ENCODE data around the gene ADAMTSL2.

The ADAMTSL2 gene

DNA sequence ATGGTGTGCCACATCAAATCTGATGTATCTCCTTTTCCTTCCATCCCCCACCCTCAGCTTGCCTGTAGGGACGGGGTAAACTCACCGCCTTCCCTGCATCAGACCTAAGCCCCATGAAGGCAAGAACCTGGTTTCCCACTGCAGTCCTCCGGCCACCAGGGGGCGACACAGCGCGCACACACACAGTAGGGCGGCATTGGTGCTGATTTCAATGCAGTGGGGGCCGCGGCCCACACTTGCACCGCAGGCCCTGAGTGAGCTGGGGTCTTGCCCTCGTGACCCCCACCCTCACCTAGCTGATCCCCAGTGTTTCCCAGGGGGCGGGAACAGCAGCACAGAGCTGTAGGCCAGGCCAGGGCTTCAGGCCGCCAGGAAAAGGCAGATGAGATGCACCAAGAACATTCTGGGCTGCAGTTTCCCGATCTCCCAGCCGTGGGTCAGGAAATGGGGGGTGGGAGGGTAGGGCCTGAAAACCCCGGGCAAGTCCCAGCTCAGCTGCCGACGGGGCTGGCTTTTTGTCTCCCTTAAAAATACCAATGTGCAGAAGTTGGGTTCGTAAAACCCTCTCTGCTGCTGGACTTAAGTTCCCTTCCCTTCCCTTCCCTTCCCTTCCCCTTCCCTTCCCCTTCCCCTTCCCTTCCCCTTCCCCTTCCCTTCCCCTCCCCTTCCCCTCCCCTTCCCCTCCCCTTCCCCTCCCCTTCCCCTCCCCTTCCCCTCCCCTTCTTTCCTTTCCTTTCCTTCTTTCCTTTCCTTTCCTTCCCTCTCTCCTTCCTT, 55.1 kb downstream of the ADAMTSL2 start:
- DNase-seq (ENCODE audit: low spot score), result no peak

DNA sequence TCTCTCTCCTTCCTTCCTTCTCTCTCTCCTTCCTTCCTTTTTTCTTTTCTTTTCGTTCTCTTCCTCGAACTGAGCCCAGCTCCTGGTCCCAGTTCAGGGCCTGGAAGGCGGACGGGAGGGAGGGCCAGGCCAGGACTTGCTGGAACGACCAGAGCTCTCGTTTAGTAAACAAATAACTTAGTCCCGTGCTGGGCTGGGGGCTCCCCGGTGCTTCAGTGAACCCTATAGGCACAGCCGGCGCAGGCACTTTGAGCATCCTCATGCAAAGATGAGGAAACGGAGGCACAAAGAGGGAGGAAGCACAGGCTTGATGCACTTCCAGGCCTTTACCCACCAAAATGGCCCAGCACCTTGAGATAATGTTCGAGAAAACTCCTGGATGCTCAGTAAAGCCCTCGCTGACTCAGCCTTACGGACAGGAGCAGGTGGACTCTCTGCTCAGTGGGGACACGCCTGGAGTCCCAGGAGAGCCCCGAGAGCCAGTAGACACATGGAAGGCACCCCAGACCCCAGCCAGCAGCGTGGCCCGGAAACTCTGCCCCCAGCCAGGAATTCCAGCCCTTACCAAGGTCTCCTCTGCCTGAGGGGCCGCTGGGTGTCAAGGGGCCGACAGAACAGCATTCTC, 55.8 kb downstream of the ADAMTSL2 start:
- DNase-seq (ENCODE audit: low spot score), result no peak

DNA sequence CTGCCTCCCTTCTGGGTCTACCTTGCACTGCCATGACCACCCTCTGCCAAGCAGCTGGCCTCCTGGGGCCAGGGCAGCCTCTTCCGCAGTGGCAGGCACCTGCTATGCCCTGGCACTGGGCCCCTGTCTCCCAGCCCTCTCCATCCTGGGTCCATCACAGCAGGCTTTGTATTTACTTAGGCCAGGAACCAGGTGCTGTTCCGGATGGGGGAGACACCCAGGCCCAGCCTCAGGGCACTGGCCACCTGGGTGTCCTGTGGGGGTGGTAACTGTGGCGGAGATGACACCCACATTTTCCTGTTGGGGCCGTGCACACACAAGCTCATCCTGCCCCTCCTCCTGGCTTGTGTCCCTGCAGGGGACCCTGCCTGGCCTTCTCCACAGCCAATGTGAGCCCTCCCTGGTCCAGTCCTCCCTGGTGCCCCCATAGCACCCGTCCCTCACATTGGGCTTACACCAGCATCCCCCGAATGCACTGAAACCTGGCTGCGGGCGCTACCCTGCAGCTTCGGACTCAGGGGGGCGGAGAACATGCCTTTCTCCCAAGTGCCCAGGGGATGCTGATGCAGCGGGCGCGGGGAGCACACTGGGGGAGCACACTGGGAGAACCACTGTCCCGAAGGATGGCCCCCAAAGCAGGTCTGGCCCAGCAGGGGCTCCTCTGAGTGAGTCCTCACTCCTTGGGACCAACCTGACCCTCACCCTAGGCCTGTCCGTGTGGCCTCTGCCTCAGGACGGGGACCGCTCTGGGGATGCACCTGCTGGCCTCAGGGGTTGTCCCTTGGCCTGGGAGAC, 56.8 kb downstream of the ADAMTSL2 start:
- DNase-seq (ENCODE audit: low spot score), result no peak

DNA sequence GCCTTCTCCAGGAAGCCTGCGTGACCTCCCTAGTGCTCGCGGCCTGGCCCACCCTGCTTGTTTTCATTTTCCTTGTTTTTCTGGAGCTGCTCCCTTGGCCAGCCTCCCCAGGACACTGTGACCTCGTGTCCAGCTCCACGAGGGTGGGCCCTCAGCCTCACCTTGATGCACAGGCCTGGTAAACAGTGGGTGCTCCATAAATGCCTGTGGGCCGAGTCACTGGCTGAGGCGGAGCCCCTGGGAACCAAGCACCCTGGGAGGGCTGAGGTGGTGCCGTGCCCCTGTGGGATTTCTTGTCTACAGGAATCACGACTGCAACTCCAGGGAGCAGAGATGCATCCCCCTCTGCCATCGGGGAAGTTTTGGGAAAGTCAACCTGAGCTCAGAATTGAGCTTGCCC, 57.5 kb downstream of the ADAMTSL2 start:
- DNase-seq (ENCODE audit: low spot score), result no peak

DNA sequence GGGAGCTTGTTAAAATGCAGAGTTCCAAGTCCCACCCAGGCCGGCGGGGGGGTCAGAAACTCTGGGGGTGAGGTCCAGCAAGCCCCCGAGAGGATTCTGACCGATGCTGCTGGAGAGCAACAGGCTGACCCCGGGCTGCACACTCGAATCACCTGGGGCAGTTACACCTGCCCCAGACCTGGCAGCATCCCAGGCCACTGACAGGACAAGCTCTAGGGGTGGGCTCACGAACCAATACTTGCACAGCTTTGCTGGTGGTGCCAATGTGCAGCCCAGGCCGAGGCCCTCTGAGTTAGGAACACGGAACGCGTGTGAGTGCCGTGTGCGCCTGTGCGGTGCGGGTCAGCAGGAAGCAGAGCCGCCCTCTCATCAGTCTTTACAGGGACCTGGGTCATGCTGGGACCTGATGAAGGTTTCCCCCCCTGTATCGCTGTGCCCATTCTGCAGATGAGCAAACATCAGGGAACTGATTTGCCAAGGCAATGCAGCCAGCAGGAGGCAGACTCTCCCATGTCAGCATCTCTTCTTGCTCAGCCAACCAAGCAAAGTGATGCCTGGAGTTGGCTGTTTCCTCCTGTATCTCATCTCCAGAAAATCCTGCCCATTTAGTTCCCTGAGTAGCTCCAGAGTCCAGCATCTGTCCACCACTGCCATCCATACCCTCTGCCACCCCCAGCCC, 58.4 kb downstream of the ADAMTSL2 start:
- DNase-seq (ENCODE audit: low spot score), result no peak

DNA sequence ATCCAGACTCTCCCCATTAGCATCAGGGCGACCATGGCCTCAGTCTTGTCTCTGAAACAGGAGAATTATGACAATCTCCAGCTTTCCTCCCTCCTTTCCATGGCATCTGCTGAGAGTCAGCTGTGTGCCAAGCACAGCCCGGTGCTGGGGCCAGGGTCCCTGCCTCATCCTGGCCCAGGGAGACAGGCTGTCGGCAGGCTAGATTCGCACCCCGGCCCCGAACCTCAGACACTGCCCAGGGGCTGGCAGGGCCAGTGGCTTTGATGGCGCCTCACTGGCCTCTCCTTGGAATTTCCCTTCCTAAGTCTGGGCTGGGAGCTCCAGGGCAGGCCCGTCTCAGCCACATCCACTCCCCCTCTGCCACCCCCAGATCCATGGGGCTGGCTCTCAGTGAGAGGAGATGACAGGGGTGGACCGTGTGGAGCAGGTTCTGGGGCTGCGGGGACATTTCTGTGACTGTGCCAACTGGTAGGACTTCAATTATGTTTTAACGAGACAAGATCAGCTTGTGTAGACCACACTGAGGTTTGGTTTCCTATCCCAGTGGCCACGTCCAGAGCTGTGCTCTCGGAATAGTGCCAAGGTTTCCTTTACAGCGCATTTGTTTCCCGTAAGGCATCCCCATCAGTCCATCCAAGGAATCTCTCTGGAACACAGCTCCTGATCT, 59.2 kb downstream of the ADAMTSL2 start:
- no peak for DNase-seq (ENCODE audit: low spot score)

DNA sequence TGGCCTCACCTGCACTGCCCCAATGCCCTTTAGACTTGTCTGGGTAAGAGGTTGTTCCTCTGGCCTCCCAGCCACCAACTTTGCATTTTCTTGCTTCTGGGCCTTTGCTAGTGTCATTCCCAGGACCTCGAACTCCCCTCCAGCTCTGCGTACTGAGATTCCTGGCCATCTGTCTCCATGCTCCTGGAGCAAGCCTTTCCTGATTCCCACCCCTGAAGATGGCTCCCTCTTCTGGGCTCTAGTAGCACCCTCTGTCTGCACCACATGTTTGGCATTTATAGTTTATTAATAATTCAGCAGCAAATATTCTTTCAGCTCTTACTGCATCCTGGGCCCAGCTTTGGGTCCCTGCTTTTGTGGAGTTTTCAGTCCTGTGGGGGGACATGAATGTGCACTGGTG, 59.8 kb downstream of the ADAMTSL2 start:
- no peak for DNase-seq (ENCODE audit: low spot score)

DNA sequence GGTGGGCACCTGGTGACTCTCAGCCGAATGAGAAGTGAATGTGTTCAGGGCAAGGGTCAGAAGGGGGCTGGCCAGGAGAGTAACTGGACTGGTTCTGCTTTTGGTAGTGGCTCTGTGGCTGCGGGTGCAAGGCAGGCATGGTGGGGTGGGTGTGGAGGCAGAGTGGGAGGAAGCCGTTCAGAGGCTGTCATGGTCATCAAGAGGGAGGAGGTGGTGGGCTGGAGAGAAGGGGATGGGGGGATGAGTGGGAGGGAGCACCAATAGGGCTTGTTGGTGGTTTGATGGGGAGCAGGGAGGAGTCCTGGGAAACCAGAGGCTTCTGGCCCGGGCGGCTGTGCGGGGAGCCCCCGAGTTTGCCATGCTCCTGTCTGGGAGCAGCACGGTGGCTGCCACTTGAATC, 61.4 kb downstream of the ADAMTSL2 start:
- DNase-seq (ENCODE audit: low spot score), result no peak

DNA sequence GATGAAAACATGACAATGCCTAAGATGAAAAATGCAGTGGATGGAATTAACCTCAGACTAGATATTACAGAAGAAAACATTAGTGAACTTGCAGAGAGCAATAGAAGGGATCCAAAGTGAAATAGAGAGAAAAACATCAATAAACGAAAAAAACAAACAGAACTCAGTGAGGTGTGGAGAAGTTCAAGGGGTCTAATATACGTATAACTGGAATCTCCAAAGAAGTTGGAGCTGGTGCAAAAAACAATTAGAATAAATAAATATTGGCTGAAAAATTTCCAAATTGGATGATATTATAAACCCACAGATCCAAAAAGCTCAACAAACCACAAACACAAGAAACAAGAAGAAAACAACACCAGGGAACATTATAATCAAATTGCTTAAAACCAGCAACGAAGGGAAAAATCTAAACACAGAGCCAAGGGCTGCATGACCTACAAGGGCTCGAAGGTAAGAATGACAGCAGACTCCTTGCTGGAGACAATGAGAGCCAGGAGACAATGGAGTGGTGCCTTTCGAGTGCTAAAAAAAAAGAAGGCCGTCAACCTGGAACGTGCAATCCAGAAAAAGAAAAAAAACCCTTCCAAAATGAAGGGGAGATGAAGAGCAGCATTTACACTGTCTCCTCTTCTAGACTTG, 62.9 kb downstream of the ADAMTSL2 start:
- DNase-seq (ENCODE audit: low spot score), result no peak

DNA sequence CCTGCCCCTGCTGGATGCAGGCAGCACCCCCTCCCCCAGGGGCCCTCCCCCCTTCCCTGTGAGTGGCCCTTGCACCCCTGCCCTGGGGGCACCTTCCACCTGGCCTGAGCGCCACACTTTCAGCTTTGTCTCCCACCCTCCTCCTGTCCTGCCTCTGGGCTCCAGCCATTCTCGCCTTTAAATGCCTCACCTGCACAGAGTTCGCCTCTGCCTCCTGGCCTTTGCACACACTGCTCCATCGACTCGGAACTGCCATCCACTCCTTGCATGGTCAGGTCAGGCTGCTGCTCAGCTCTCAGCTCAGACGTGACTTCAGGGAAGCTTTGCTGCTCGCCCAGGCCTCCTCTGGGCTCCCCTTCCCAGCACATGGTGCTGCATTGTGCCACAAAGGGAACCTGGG, 64.5 kb downstream of the ADAMTSL2 start:
- no peak for DNase-seq (ENCODE audit: low spot score)

DNA sequence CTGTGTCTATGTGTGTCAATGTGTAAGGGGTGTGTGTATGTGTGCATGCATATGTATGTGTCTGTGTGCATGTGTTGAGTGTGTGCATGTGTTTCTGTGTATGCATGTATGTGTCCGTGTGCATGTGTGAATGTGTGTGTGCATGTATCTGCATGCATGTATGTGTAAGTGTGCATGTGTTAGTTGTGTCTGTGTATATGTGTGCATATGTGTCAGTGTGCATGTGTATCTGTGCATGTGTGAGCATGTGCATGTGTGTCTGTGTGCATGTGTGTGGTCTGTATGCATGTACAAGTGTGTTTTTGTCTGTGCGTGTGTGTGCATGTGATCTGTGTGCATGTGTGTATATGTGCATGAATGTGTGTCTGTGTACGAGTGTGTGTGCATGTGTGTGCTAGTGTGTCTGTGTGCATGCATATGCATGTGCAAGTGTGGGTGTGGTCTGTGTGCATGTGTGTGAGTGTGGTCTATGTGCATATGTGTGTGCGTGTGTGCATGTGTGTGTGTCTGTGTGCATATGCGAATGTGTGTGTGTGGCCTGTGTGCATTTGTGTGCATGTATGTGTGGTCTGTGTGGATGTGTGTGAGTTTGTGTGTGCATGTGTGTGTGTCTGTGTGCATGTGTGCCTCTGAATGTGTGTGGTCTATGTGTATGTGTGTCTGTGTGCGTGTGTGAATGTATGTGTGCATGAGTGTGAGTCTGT, 65.1 kb downstream of the ADAMTSL2 start:
- no peak for DNase-seq (ENCODE audit: low spot score)

DNA sequence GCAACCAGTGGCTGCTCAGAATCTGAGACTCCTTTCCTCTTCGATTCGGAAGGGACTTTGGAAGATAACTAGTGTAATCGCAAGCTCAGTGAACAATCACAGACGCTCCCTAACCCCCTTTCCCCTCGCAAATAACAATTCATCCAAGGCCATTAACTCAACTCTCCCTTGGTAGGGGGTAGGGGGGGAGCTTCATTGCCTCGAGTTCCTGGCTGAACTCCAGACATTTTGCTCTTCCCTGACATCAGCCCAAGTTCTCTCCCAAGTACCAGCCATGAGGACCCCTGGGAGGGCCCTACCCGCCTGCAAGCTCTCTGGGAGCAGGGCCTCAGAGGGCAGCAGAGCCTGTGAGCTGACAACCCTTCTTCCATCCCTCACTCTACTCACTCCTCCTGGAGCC, 66.2 kb downstream of the ADAMTSL2 start:
- no peak for DNase-seq (ENCODE audit: low spot score)

DNA sequence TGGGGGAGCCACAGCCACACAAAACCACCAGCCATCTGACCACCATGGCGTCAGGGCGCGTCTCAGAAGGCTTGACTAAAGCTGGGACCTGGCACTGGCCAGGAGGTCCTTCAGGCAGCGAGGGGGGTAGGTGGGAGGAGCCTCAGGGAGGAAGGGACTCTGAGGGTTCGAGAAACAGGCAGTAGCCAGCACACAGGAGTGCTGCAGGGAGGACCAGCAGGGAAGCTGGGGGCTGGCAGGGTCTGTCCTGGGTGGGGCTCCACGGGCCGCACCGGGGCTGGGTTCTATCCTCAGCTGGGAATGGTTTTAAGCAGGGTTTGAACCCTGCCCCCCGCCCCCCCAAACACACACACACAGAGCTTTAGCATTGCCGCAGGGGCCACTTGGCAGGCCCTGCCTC, 67.2 kb downstream of the ADAMTSL2 start:
- no peak for DNase-seq (ENCODE audit: low spot score)

DNA sequence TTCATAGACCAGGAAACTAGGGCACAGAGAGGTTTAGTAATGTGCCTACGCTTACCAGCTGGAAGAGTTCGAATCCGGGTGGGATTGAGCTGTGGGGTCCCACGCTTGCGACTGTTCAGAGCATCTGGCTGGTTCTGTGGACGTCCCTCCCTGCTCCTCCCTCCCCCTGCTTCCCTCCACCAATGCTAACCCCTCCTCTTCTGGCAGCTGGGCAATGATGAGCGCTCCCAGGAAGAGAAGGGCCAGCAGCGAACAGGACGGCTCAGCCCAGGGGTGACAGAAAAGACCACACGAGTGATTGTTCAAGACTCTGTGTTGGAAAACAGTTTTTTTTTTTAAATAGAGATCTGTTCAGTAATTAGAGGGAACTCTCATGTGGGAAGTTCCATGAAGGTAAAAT, 67.8 kb downstream of the ADAMTSL2 start:
- DNase-seq (ENCODE audit: low spot score), result no peak

DNA sequence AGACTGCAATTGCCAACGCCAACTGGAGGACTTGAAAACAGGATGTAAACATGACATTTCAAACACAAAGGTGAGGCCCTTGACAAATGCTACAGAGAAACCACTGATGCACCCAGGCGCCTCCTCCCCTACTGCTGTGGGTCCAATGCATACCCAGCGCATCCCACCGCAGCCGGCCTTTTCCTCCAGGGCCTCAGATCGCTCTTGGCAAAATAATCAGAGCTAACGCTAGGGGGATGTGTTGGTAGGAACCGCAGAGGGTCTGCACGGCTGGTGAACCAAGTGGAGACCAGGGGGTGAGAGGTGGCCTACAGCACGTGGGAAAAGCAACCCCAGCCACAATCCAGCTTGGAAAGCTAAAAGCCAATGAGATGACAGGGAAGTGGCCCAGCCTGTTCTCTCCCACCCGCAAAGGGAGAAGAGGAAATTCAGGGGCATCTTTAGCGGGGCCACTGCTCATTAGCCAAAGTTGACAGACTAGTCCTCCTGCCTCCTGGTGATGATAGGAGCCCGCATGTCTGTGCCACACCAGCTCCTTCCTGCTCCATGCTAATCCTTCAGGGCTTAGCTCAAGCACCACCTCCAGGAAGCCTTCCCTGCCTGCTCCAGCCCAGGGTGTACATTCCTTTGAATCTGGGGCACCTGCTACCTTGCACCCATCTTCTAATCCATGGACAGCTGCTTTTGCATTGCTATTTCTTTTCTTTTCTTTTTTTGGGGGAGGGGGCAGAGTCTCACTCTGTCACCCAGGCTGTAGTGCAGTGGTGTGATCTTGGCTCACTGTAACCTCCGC, 68.8 kb downstream of the ADAMTSL2 start:
- DNase-seq (ENCODE audit: low spot score), result no peak

DNA sequence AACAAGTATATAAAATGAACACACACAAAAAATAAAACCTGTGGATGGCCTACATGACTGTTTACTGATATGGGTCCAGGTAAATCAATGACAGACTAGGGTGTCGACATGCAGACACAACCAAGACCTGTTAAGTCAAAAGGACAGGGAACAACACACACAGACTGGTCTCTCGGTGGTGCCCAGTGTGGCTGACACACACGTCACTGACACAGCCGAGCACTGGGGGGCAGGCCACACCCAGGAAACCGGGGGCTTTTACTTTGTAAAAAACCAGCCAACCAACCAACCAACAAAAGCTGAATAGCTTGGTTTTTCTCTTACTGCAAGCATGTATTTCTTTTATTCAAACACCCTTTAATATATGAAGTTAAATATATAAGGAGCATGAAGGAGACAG, 69.7 kb downstream of the ADAMTSL2 start:
- no peak for DNase-seq (ENCODE audit: low spot score)

DNA sequence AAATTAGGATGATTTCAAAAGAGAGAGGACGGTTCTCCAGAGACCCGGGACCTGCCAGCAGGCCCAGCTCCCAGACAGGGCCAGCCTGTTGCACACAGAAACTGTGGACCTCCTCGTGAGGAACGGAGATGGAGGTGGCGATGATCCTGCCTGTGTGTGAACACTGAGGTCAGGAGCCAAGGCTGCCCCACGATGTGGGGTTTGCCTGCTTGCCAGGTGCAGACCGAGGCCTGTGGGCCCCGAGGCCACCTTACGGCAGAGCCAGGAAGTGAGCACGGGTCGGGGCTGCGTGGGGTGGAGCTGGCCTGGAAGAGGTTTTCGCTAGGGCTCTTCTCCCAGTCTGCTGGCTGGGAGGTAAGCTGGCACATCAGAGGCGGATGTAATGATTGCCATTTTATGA, 70.4 kb downstream of the ADAMTSL2 start:
- DNase-seq (ENCODE audit: low spot score), result no peak

DNA sequence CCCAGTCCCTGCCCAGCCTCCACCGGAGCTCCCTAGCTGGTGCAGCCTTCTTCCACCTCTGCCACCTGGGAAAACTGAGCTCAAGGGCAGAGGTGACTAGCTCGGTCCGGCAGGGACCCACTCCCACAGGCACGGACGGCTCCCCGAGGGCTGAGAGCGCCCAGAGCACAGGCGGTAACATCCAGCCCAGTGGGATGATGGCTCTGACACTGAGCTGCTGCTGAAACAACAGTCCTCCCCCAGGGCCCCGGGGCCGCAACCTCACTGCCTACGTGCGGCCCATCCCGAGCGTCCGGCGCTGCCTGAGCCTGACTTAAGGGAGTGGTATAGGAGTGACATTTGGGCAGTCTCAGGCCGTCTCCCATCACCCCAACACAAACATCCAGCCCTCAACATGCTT, 70.9 kb downstream of the ADAMTSL2 start:
- DNase-seq (ENCODE audit: low spot score), result no peak

DNA sequence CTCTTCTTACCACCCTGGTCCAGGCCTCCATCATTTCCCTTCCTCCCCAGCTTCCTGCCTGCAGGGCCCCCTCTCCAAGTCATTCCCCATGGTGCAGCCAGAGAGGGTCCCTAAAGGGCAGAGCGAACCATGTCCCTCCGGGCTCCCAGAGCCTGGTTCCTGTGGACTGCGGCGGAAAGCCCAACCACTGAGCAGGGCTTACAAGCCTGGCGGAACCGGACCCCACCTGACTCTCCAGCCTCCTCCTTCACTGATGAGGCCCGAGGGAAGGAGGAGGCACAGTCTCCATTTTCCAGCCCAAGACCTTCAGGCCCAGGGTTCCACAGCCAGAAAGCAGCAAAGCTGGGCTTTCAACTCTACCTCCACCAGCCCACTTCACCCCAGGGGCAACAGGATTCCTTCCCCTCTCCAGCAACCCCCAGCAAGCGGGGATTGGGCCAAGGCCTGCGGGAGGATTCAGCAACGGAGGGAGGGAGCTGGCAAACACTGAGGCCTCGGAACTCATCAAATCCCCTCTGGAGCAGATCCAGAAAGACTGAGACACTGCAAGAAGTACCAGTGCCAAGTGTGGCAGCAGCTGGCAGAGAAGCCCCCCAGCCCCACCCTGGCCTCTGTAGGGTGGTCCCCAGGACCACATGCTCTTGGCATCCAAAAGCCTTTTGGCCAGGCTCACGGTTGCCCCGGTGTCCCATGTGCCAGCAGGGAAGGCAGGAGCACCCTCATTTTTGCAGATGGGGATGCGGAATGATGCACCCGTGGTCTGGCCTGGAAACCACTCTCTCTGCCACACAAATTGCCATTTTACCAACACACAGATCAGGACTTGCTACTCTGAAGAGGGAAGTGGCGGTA, 71.6 kb downstream of the ADAMTSL2 start:
- DNase-seq (ENCODE audit: low spot score), result no peak

Measured in Ammon's horn (tissue), 1 donor.